HG02798 (cell line): ENCODE data around the gene DENND4B.
"Not testable (repeated sequence)": the region's sequence is repeated elsewhere in the genome, so short reads cannot be mapped to it uniquely, and the experiment has no call there.

Source experiments
- ATAC-seq: cut with Tn5 transposase; IDR thresholded peaks from one replicate; pipeline ENCODE4 v1.9.1; 2021; ENCODE audit warnings: mild to moderate bottlenecking; ENCODE audit not compliant: unreplicated experiment, poor library complexity

Gene DENND4B

DNA sequence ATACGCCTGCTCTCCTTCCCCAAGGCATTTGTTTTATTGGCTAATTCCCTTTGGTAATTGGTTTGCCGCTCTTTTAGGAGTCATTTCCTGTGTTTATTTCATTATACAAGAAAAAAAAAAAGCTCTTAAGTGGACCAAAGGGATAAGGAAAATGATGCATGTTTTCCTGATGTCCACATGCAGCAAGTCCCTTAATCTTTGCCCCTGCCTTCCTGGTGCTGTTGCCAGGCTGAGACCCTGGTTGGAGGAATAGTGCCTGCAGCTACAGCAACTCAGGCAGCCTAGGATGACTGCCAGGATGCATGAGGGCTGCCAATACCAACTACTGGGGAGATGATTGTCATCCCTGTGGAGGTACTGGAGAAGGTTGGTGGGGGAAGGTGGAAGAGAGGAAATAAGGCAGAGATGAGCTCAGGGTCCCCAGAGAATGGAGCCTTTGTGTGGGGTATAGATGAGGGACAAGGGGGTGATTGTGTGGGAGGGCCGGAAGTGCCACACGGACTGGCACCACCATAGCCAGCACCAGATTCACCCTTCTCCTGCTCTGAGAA lies 17.7 kb downstream of the DENND4B start:
- no peak for ATAC-seq

DNA sequence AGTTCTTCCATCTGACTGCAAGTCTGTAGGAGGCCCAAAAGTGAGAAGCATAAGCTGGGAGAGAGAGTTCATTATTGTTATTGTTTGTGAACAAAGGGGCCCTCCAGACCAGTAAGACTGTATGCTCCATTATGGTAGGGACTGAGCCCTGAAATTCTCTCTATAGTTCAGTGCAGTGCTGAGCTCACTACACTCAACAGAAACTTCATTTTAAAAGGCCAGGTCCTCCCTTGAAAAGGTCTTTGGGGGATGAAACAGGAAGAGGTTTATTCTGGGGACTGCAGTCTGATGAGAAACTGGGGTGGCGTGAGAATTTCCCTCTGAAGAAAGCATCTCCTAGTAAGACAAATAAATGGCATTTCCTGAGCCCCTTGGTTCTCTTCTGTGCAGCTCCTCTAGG lies 18.3 kb downstream of the DENND4B start:
- no peak for ATAC-seq

DNA sequence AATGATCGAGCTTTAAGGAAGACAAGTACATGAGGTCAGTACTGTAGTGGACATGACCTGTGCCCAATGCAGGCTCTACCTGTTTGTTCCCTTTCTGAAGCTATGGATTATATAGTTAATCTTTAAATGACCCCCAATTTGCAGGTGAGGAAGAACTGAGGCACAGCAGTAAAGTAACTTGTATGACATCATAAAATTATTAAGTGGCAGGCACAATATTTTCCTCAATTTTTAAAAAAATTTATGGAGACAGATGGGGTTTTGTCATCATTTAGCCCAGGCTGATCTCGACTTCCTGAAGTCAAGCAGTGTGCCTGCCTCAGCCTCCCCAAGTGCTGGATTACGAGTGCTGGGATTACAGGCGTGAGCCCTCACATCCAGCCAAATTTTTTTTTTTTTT lies 20.1 kb downstream of the DENND4B start:
- no peak for ATAC-seq

DNA sequence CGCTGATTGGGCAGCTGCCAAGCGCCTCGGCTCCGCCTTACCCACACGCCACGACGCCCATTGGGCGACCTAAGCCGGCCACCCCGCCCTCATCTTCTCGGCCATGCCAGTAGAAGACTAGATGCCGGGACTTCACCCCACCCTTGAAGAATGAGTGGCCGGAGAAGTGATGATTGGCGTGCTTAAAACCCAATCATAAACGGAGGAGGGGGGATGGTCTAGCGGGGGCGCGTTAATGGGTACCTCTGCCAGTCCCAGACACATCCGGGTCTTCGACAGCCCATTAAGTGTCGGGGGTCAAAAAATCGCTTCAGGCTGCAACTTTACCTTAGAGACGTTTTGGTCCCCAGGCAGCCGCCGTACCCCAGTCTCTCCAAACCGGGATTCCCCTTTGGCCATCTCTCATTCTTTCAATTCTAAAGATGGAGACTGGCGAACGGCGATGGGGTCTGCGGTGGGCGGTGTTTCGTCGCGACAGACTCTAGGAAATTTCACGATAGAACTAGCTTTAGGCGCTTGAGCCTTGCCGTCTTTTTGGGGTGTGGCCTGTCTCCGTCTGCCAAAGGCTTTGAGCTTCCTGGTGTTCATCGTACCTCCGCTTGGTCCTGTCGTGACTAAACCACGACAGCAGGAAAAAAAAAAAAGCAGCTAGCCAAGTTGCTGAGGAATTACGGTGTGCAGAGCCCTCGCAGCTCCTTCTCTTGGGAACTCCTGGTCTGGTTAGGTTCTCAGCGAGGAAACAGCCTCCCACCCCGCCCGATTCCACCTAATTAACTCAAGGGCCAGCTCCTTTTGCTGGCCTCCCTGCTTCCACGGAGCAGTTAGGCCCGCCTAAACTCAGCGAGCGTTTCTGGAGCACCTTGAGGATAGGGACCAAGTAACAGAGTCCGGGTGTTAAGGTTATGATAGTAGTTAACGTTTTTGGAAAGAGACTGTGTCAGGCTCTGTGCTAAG lies 23.3 kb downstream of the DENND4B start, which contains the start of gene GATAD2B:
Gene GATAD2B, minus strand, starts transcription at position 1 of the 954 bp plus-strand sequence. CDS start 94,625 bp downstream, outside the sequence.
- ATAC-seq, result peak; percentile 95

DNA sequence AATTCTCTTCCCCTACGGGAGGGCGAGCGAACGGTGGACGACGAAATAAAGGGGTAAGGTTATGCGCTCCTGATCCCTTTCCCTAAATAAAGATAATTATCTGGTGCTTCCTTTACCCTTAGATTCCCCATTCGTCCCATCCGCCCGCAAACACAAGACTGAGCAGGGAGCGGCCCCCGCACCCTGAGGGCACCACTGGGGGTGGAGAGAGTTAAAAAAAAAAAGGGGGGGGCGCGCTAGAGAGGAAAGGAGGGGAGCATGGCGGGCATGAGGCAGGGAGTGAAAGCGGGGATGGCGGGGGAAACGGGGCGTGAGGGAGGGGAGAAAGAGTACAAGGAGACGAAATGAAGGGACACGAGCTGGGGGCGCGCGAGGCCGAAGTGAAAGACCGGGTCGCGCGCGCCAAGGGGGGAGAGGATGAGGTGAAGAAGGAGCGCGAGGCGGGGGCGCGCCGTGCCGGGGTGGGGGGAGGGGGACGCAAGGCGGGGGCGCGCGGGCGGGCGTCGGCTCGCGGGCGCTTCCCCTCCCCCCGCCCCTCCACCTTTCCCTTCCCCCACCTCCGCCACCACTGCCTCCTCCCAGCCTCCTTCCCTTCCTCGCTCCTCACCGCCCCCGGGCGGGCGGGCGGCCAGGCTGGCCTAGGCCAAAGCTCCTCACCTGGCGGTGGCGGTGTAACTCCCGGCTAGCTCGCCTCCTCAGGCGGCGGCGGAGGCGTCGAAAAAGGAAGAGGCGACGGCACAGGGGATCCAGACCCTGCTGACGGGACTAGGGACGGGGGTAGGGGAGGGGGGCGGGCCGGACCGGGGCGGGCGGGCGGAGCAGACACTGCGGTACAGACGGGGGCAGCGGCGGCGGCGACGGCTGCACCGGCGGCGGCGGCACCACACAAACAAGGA lies 24.2 kb downstream of the DENND4B start:
- peak; percentile 28 for ATAC-seq

DNA sequence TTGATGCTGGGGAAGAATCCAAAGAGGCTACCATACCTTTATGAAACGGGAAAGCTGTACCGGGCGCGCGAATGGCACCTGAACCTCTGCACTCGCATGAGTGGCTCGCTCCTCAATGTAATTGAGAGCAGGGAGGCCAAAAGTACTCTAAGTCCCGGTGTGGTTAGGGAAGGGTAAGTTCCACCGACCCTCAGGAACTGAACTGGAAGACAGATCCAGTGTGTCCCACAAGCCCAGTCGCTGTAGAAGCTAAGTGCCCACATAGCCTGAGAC lies 24.8 kb downstream of the DENND4B start:
- ATAC-seq, result no peak

DNA sequence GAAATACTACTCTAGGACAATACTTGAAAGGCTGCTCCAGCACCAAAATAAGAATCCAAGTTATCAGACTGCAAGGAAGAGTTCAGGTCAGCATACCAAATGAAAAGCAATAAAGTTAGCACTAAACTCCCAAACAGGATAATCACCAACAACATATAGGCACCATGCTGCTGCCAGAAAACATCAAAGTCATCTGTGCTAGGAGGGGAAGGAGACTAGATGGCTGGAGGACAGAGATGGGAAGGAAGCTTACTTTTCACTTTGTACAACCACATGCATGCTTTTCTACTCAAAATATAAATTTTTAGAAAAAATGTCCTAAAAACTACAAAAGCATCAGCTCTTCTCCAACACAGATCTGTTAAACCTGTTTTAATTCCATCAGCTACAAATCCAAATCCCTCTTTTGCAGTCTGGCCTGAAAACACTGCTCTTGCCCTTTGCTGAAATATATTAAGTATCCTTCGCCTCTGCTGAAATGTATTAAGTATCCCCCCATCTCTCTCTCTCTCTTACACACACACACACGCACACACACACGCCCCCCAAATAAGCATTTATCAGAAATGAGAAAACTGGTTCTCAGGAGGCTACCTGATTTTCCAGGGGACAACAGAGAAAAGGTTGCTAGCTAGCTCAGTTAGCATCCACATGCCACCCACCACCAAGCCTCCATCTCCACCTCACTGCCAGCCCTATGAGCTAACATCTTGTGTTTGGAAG lies 25.3 kb downstream of the DENND4B start:
- no peak for ATAC-seq

DNA sequence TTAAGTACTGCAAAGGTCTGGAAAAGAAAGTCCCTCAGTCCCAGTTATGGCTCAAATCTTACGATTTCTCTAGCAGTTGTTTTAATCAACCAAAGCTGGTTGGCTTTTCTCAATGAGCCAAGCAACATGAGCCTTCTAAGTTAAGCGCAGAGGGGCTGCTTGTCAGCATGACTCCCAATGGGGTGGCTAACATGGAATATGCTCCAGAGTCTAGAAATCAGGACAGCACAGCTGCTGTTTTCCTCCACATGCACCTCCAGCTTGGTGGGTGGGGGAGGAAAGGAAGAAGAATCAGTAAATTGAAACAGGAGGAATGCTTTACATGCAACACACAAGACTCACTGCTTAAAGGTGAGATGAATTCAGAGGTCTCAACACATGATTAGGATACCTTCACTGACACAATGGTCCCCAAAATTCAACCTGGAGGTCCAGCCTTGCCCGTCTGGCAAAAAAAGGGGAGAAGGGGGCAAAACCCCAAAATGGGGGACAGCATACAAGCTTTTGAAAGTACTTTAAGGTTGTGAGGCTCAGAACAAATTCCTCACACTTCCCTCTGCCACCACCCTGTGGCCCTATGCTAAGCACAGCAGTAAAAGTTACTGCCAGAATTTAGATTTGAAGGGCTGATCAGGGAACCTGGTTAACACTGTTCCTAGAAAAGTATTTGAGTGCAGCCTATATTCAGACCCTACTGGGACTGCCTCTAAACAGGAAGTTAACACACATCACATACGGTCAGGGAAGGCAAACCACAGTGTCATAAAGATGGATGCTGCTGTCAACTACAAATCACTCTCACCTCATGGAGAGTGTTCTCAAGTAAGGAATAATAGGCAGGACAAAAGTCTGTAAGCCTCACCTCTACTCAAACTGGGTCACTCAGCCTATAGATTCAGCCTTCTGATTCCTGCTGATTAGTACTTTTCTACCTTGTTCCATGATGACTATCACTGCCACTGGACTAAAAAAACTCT lies 26.4 kb downstream of the DENND4B start:
- no peak for ATAC-seq

DNA sequence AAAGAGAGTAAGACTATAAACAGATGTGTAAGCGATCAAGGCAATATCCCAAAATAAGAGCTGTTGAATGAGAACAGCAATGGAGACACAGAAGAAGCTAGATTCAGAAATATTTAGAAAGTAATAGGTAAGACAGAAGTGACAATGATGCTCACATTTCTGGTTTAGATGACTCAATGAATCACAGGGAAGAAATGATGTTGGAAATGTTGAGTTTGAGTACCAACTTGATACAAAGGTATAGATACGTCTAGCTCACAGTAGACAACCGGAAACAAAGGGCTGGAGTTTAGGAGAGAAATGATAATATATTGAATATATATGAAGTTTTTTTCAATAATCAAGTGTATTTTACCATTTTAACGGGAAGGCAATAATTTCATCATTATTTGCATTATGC lies 30.2 kb downstream of the DENND4B start:
- ATAC-seq, result no peak

DNA sequence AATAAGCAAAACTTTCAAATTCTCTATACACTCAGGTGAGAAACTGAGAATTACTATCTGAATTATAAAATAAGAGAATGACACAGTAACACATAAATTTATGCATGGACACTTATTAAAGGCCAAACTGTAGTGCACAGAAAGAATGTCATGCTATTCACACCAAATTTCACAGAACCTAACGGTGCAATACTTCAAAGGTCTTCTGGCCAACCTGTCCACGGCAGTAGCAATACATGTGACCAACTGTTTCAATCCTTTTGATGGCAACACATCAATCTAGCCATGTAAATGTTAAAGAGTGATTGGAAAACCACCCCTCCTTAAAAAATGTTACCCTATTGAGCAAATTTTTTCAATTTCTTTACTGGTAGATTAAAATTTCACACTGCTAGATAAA lies 34.2 kb downstream of the DENND4B start:
- no peak for ATAC-seq

DNA sequence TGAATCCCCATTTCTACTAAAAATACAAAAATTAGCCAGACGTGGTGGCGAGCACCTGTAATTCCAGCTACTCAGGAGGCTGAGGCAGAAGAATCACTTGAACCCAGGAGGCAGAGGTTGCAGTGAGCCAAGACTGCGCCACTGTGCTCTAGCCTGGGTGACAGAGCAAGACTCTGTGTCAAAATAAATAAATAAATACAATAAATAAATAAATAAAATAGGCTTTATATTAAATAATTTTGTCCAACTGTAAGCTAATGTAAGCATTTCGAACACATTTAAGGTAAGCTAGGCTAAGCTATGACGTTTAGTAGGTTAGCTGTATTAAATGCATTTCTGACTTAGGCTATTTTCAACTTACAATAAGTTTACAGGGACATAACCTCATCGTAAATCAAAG lies 36.0 kb downstream of the DENND4B start:
- not testable (repeated sequence) for ATAC-seq

DNA sequence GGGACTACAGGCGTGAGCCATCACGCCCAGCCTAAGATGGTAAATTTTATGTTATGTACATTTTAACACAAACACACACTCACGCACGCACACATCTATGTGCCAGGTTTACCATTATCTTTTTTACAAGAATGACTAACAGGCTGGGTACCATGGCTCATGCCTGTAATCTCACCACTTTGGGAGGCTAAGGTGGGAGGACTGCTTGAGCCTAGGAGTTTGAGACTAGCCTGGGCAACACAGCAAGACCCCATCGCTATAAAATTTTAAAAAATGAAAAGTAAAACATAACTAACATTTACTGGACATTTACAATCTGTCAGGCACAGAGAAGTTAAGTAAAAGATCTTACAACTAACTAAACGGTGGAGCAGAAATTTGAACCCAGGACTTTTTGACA lies 38.4 kb downstream of the DENND4B start:
- ATAC-seq, result no peak

DNA sequence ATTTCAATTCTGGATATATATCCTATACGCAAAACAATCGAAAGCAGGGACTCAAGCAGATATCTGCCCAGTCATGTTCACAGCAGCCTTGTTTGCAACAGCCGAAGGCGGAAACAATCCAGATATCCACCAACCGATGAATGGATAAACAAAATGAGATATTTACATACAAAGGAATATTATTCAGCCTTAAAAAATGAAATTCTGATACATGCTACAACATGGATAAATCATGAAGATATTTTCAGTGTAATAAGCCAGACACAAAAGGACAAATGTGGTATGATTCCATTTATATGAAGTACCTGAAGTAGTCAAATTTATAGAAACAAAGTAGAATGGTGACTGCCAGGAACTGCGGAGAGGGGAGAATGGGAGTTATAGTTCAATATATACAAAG lies 39.4 kb downstream of the DENND4B start:
- ATAC-seq, result no peak

DNA sequence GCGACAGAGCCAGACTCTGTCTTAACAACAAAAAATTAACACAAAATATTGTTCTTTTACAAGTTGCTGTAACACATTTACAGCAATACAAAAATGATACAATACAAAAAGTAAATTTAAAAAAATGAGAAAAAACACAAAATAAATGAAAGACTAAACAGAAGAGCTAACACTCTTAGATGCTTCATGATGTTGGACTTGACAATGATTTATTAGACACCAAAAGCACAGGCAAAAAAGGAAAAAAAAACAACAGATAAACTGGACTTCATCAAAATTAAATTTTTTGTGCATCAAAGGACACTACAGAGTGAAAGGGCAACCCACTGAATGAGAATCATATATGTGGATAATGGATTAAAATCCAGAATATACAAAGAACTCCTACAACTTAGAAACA lies 40.1 kb downstream of the DENND4B start:
- no peak for ATAC-seq

DNA sequence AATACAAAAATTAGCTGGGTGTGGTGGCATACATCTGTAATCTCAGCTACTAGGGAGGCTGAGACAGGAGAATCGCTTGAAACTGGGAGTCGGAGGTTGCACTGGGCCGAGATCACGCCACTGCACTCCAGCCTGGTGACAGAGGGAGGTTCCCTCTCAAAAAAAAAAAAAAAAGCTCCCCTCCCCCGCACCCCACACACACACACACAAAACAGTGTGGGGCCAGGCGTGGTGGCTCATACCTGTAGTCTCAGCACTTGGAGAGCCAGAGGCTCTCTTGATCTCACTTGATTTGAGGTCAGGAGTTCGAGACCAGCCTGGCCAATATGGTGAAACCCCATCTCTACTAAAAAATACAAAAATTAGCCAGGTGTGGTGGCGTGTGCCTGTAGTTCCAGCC lies 40.6 kb downstream of the DENND4B start:
- ATAC-seq, result not testable (repeated sequence)

DNA sequence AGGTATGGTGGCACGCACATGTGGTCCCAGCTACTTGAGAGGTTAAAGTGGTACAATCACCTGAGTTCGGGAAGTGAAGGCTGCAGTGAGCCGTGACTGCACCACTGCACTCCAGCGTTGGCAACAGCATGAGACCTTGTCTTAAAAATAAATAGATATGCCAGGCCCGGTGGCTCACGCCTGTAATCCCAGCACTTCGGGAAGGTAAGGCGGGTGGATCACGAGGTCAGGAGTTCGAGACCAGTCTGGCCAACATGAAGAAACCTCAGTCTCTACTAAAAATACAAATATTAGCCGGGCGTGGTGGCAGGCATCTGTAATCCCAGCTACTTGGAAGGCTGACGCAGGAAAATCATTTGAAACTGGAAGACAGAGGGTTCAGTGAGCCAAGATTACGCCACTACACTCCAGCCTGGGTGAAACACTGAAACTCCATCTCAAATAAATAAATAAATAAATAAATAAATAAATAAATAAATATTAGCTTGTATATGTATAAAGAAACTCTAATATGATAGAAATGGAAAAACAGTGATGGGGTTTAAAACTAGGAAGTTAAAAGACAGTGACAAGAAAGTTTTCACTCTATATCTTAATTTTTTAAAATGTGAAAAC lies 42.6 kb downstream of the DENND4B start:
- no peak for ATAC-seq

DNA sequence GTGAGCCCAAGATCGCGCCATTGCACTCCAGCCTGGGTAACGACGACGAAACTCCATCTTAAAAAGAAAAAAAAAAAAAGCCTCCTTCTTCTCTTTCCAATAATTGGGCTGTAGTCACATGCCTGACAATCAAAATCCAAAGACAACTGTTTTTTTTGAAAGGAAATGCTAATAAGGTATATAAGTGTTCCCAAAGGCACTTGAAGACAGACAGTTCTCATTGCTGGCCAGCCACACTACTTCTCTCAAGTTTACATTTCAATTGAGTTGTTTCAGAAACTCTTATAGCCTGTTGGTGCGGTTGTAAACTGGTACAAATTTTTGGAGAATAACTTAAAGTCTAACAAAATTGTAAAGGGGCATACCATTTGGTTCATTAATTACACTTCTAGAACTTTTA lies 47.0 kb downstream of the DENND4B start:
- ATAC-seq, result no peak

DNA sequence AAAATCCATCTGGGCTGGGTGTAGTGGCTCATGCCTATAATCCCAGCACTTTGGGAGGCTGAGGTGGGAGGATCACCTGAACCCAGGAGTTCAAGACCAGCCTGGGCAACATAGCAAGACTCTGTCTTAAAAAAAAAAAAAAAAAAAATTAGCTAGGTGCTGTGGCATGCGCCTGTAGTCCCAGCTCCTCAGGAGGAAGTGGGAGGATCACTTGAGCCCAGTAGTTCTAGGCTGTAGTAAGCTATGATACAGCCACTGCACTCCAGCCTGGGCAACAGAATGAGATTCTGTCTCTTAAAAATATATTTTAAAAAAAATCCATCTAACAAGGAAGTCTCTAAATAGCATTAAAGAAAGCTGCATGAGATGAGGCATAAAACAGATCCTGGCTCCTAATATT lies 50.7 kb downstream of the DENND4B start:
- not testable (repeated sequence) for ATAC-seq

DNA sequence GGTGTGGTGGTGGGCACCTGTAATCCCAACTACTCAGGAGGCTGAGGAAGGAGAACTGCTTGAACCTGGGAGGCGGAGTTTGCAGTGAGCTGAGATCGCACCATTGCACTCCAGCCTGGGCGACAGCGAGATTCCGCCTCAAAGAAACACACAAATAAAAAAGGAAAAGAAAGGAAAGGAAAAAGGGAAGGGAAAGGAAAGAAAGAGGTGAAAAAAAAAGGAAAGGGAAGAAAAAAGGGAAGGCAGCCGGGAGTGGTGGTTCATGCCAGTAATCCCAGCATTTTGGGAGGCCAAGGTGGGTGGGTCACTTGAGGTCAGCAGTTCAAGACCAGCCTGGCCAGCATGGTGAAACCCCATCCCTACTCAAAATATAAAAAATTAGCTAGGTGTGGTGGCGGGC lies 55.5 kb downstream of the DENND4B start:
- ATAC-seq, result not testable (repeated sequence)
